HG03095 (cell line): ENCODE data around the gene SLFN11.
"Not testable (repeated sequence)": the region's sequence is repeated elsewhere in the genome, so short reads cannot be mapped to it uniquely, and the experiment has no call there.

Experiments used
- ATAC-seq: cut with Tn5 transposase; IDR thresholded peaks from one replicate; pipeline ENCODE4 v1.9.1; 2021; ENCODE audit warnings: moderate library complexity; ENCODE audit not compliant: unreplicated experiment

Gene SLFN11, protein sequence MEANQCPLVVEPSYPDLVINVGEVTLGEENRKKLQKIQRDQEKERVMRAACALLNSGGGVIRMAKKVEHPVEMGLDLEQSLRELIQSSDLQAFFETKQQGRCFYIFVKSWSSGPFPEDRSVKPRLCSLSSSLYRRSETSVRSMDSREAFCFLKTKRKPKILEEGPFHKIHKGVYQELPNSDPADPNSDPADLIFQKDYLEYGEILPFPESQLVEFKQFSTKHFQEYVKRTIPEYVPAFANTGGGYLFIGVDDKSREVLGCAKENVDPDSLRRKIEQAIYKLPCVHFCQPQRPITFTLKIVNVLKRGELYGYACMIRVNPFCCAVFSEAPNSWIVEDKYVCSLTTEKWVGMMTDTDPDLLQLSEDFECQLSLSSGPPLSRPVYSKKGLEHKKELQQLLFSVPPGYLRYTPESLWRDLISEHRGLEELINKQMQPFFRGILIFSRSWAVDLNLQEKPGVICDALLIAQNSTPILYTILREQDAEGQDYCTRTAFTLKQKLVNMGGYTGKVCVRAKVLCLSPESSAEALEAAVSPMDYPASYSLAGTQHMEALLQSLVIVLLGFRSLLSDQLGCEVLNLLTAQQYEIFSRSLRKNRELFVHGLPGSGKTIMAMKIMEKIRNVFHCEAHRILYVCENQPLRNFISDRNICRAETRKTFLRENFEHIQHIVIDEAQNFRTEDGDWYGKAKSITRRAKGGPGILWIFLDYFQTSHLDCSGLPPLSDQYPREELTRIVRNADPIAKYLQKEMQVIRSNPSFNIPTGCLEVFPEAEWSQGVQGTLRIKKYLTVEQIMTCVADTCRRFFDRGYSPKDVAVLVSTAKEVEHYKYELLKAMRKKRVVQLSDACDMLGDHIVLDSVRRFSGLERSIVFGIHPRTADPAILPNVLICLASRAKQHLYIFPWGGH

GRCh38 chr17:35373534-35373983 lies at the start of gene SLFN11:
Gene SLFN11 (minus strand): TSS chr17:35373621. CDS start chr17:35363807, 9,814 bp downstream.
- no peak for ATAC-seq

- not testable (repeated sequence) for ATAC-seq
Measured at GRCh38 chr17:35421069-35421468, 47.6 kb upstream of the SLFN11 start.

DNA sequence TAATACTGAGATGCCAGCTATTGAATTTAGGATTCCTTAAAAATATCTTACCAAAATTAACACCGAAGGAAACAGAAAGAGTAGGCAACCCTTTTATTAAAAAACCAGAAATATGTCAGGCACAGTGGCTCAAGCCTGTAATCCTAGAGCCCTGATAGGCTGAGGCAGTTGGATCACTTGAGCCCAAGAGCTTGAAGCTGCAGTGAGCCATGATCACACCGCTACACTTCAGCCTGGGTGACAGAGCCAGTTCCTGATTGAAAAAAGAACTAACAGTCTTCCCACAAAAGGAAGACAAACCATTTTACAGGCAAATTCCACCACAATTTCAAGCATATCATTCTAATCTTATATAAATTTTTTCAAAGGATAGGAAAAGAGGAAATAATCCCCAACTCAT lies 43.2 kb upstream of the SLFN11 start:
- ATAC-seq = no peak

DNA sequence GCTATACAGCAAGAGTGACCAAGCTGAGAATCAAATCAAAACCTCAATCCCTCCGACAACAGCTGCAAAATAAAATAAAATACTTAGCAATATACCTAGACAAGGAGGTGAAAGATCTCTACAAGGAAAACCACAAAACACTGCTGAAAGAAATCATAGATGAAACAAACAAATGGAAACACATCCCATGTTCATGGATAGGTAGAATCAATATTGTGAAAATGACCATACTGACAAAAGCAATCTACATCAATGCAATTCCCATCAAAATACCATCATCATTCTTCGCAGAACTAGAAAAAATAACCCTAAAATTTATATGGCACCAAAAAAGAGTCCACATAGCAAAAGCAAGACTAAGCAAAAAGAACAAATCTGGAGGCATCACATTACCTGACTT lies 41.3 kb upstream of the SLFN11 start:
- ATAC-seq = not testable (repeated sequence)

GRCh38 chr17:35414247-35414646 lies 40.8 kb upstream of the SLFN11 start:
- ATAC-seq = no peak

- ATAC-seq = no peak
Measured at GRCh38 chr17:35407531-35407930, 34.1 kb upstream of the SLFN11 start.

DNA sequence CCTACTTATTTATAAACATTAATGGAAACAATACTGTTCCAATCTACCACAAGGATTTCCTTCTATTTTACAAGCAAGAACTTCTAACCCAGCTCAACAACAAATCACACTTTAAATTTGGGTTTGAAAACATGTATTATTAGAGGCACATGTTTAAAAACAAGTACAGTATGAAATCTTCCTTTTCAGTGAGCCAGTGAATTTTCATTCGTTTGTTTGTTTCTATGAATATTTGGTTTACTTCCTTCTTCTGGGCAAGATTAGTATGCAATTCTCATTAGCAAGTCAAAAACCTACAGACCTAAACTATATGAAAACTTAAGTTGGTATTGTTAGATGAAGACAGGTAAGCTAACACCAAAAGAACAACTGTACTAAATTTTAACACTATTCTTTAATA lies 33.1 kb upstream of the SLFN11 start:
- no peak for ATAC-seq

GRCh38 chr17:35404360-35404759 lies 30.9 kb upstream of the SLFN11 start:
- no peak for ATAC-seq

DNA sequence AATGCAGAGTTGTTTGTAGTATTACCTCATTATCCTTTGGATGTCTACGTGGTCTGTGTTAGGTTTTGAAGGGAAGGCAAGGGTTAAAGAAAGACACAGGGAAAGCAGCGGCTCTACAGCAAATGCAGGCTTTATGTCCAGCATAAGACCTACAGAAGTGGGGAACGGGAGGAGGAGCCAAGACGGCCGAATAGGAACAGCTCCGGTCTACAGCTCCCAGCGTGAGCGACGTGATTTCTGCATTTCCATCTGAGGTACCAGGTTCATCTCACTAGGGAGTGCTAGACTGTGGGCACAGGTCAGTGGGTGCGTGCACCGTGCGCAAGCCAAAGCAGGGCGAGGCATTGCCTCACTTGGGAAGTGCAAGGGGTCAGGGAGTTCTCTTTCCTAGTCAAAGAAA lies 20.4 kb upstream of the SLFN11 start:
- ATAC-seq = not testable (repeated sequence)

DNA sequence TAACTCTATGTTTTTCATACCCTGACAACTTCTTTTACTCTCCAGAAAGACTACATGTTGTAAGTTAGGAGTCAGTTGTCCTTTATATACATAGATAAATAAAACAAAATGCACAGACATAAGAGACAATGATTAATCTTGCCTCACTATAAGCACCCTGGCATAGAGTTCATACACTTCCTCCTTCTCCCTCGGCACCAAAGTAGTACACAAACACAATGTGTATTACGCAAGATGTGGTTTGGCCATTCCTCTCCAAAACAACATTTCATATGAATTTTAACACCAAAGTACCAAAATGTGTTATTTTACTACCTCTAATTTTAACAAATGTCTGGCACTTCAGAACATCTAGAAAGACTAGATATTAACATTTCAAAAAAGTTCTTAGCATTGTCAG lies 17.2 kb upstream of the SLFN11 start:
- ATAC-seq = no peak

DNA sequence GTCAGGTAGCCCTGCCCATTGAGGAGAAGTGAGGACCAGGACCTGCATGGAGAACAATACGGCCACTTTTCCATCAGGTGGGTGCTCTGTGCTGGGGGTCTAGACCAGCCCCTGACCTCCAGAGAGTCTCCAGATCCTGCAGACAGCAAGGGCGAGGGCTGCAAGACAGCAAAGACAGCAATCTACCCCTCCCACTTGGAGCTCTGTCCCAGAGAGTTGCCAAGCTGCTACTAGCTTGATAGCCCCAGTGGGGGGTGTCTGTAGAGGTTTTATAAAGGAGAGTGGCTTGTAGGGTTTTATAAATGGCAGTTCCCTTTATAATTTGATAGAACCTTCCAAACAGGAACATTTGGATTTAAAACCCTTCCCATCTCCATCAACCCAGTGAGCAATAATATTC lies 16.7 kb upstream of the SLFN11 start:
- ATAC-seq = no peak

DNA sequence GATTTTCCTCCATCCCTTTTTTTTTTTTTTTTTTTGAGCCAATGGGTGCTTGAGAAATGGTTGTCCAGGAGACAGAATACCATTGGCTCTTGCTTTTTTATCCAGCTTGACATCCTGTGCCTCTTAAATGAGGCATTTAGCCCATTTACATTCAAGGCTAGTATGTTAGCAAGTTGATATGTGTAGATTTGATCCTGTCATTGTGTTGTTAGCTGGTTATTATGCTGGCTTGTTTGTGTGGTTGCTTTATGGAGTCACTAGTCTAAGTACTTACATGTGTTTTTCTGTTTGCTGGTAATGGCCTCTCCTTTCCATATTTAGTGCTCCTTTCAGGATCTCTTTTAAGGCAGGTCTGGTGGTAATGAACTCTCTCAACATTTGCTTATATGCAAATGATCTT lies 14.1 kb upstream of the SLFN11 start:
- no peak for ATAC-seq

GRCh38 chr17:35377706-35378105 lies 4.3 kb upstream of the SLFN11 start:
- ATAC-seq = no peak

DNA sequence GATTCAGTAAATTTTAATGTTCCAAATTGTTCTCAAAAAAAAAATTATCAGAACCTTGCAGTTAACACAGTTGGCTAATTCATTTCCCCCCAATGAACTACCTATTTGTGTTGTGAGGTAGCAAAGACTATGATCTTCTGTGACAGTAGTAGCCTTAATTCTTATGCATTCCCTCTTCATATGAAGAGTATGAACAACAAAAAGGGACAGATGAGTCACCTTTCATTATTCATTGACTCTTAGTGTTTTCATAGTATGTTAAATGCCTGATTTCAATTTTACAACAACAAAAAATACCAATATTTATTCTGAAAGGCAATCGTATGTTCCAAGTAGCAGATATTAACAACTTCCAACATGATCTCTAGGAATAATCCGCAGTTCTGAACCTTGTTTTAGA lies 3.6 kb upstream of the SLFN11 start:
- no peak for ATAC-seq

- no peak for ATAC-seq
Measured at GRCh38 chr17:35376245-35376644, 2.8 kb upstream of the SLFN11 start.

- no peak for ATAC-seq
Measured at GRCh38 chr17:35374766-35375344, 1.4 kb upstream of the SLFN11 start.

- no peak for ATAC-seq
Measured at GRCh38 chr17:35373984-35374765, 754 bp upstream of the SLFN11 start.

DNA sequence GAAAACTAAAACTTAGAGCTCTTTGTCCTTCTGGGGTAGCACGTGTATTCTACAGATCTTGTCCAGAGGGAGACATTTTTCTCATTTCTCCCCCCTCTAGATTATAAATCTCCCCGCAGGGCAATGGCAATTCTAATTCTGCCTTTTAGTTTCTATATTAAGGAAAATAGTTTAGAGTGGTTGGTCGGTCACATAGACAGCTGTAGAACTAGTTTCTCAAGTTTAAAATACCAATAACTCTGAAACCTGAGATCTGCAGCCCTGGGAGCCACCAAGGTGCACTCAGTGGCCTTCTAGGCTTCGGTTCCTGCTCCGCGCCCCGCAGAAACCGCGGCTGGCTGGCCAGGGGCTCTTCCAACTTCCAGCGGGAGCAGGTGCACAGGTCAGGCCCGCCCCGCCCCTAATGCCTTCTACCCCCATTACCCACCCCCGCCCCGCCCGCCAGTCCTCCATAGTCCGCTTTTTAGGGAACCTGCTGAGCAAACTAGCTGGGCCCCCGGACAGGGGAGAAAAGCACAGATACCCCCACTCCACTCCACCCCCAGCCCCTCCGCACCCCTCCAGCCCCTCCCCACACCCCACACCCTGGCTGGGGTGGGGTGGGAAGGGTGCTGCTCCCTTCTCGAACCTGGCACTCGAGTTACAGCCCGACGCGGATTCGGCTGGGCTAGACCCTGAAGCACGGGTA lies 431 bp downstream of the SLFN11 start:
- ATAC-seq = no peak

DNA sequence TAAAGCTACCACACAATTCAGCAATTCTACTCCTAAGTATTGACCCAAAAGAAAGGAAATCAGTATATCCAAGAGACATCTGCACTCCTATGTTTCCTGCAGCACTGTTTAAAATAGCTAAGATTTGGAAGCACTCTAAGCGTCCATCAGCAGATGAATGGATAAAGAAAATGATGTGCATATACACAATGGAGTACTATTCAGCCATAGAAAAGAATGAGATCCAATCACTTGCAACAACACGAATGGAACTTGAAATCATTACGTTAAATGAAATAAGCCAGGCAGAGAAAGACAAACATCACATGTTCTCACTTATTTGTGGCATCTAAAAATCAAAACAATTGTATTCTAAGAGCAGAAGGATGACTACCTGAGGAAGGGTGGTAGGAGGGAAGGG lies 1.5 kb downstream of the SLFN11 start:
- no peak for ATAC-seq
